ENCODE measurements around the gene ULK4.
"Not testable (repeated sequence)": the region's sequence is repeated elsewhere in the genome, so short reads cannot be mapped to it uniquely, and the experiment has no call there.

The ULK4 gene

GRCh38 chr3:41874022-41874421 is 87.9 kb downstream of the ULK4 start:
- TF ChIP-seq, protein P1, sequence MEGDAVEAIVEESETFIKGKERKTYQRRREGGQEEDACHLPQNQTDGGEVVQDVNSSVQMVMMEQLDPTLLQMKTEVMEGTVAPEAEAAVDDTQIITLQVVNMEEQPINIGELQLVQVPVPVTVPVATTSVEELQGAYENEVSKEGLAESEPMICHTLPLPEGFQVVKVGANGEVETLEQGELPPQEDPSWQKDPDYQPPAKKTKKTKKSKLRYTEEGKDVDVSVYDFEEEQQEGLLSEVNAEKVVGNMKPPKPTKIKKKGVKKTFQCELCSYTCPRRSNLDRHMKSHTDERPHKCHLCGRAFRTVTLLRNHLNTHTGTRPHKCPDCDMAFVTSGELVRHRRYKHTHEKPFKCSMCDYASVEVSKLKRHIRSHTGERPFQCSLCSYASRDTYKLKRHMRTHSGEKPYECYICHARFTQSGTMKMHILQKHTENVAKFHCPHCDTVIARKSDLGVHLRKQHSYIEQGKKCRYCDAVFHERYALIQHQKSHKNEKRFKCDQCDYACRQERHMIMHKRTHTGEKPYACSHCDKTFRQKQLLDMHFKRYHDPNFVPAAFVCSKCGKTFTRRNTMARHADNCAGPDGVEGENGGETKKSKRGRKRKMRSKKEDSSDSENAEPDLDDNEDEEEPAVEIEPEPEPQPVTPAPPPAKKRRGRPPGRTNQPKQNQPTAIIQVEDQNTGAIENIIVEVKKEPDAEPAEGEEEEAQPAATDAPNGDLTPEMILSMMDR (IDR thresholded peaks at IDR 0.05; ENCODE audit: low read length, missing control alignments): no peak
- no peak overlapping the region for H3K4me3 ChIP-seq (replicated peaks; ENCODE audit: low read depth, low read length)
- no peak for DNase-seq (ENCODE audit: low read depth)

DNA sequence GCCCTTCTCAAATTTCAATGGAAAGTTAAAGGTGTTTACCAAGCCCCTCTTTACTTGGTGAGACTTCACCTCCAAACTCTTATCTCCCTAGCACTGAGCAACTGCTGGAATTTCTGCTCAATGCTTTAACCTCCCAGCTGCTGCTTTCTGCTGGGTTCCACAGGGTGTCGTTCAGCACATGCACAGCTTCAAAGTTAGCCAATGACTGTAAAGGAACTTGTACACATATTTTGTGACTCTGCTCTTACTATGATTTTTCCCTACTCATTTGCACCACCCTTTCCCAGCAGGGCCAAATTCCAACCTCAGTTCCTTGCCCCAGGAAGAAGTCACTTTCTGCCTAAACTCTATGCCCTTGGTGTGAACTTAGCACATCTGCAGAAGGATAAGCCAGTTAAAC is 89.7 kb downstream of the ULK4 start:
- DNase-seq (ENCODE audit: low read depth): no peak
- H3K4me3 ChIP-seq (replicated peaks; ENCODE audit: low read depth, low read length): no peak overlapping the region
- TF ChIP-seq, protein P1 (IDR thresholded peaks at IDR 0.05; ENCODE audit: low read length, missing control alignments): no peak

- TF ChIP-seq, protein P1 (IDR thresholded peaks at IDR 0.05; ENCODE audit: low read length, missing control alignments): no peak
- H3K4me3 ChIP-seq (replicated peaks; ENCODE audit: low read depth, low read length): no peak overlapping the region
- no peak for DNase-seq (ENCODE audit: low read depth)
These were observed 94.4 kb downstream of the ULK4 start for GRCh38 chr3:41867533-41867932.

DNA sequence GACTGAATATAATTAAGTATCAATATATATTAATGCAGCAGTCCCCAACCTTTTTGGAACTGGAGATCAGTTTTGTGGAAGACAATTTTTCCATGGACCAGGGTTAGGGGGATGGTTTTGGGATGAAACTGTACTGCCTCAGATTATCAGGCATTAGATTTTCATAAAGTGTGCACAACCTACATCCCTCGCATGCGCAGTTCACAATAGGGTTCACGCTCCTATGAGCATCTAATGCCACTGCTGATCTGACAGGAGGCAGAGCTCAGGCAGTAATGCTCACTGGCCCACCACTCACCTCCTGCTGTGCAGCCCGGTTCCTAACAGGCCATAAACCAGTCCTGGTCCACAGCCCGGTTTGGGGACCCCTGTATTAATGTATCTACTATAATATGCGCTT is 95.6 kb downstream of the ULK4 start:
- no peak overlapping the region for H3K4me3 ChIP-seq (replicated peaks; ENCODE audit: low read depth, low read length)
- TF ChIP-seq, protein P1 (IDR thresholded peaks at IDR 0.05; ENCODE audit: low read length, missing control alignments): no peak
- no peak for DNase-seq (ENCODE audit: low read depth)

GRCh38 chr3:41863024-41863423 is 98.9 kb downstream of the ULK4 start:
- no peak overlapping the region for H3K4me3 ChIP-seq (replicated peaks; ENCODE audit: low read depth, low read length)
- DNase-seq (ENCODE audit: low read depth): no peak
- TF ChIP-seq, protein P1 (IDR thresholded peaks at IDR 0.05; ENCODE audit: low read length, missing control alignments): peak; percentile 2

DNA sequence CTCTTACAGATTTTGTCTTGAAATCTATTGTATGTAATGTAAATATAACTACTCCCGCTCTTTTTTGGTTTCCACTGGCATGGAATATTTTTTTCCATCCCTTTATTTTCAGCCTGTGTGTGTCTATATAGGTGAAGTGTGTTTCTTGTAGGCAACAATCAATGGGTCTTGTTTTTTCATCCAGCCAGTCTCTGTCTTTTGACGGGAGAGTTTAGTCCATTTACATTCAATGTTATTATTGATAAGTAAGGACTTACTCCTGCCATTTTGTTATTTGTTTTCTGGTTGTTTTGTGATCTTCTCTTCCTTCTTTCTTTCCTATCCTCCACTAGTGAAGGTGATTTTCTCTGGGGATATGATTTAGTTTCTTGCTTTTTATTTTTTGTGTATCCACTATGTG is 101.4 kb downstream of the ULK4 start:
- not testable (repeated sequence) for H3K4me3 ChIP-seq (replicated peaks; ENCODE audit: low read depth, low read length); DNase-seq (ENCODE audit: low read depth)

GRCh38 chr3:41854956-41855355 is 106.9 kb downstream of the ULK4 start:
- TF ChIP-seq, protein P1 (IDR thresholded peaks at IDR 0.05; ENCODE audit: low read length, missing control alignments): no peak
- H3K4me3 ChIP-seq (replicated peaks; ENCODE audit: low read depth, low read length): no peak overlapping the region
- DNase-seq (ENCODE audit: low read depth): no peak
